Thyroid gland (tissue), 4 donors: ENCODE results near the gene PPP2R2C.

Source experiments
- POLR2A ChIP-seq, 2 donors: fragments of 450-650 bp; IDR thresholded peaks; one replicate each; pipeline ENCODE4 v1.6.1; 2017; ENCODE audit warnings: antibody characterized with exemption in 2 of 2, mild to moderate bottlenecking in 2 of 2, moderate library complexity in 1 of 2
- TF ChIP-seq, protein P1 (sequence below), 6 experiments: fragments of 200-600 bp in 3 of 6; fragments of 450-650 bp in 3 of 6; sonication (generic) in 3 of 6; IDR thresholded peaks; one replicate each; pipeline ENCODE4 v1.5.1; 2016 to 2019; ENCODE audit warnings: antibody characterized with exemption in 6 of 6, mild to moderate bottlenecking in 2 of 6, inconsistent platforms in 1 of 6, moderate library complexity in 1 of 6

DNA sequence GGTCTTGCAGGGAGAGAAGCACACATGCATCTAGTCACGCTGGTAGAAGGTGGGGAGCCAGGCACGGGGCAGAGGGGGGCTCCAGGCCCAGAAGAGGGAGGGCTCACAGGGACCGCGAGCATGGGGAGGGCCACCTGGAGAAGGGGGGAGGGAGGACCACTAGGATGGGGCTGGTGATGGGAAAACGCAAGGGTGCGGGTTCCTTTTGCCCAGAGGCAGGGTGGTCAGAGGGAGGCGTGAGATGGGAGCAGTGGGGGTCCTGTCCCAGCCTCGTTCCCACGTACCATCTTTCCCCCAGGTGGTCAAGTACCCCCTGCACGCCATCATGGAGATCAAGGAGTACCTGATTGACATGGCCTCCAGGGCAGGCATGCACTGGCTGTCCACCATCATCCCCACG, 172.1 kb downstream of the PPP2R2C start:
- TF ChIP-seq, protein P1, sequence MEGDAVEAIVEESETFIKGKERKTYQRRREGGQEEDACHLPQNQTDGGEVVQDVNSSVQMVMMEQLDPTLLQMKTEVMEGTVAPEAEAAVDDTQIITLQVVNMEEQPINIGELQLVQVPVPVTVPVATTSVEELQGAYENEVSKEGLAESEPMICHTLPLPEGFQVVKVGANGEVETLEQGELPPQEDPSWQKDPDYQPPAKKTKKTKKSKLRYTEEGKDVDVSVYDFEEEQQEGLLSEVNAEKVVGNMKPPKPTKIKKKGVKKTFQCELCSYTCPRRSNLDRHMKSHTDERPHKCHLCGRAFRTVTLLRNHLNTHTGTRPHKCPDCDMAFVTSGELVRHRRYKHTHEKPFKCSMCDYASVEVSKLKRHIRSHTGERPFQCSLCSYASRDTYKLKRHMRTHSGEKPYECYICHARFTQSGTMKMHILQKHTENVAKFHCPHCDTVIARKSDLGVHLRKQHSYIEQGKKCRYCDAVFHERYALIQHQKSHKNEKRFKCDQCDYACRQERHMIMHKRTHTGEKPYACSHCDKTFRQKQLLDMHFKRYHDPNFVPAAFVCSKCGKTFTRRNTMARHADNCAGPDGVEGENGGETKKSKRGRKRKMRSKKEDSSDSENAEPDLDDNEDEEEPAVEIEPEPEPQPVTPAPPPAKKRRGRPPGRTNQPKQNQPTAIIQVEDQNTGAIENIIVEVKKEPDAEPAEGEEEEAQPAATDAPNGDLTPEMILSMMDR (IDR thresholded peaks at IDR 0.05): no peak
- TF ChIP-seq POLR2A (IDR thresholded peaks at IDR 0.05): no peak
